Activated naive CD4-positive, alpha-beta T cell treated with anti-CD3 and anti-CD28 coated beads, Interleukin-2, amount 50 U/mL, for 72 hours (primary cell): Measurements from ENCODE around the gene NOL9. TPM values are rescaled to one million over a fixed set of nuclear protein-coding genes. Genes with fewer than 3 reads are reported as not detected.
"Not testable (repeated sequence)": the region's sequence is repeated elsewhere in the genome, so short reads cannot be mapped to it uniquely, and the experiment has no call there.

Source experiments
- ATAC-seq, 2 donors: fragments of 150-1000 bp; cut with Tn5 transposase; 2 replicates each; pipeline ENCODE4 v1.10.0; 2021; ENCODE audit warnings: mild to moderate bottlenecking in 2 of 2, moderate library complexity in 2 of 2
- DNase-seq, 2 donors: peaks; one replicate each; pipeline ENCODE4 v3.0.0; 2021 to 2022; ENCODE audit warnings: low spot score in 2 of 2
- H3K27ac Mint-ChIP-seq, 2 donors: one replicate each; pipeline ENCODE4 v1.8.0; 2022; ENCODE audit warnings: mild to moderate bottlenecking in 2 of 2, mixed read lengths in 2 of 2
- H3K36me3 Mint-ChIP-seq, 2 donors: one replicate each; pipeline ENCODE4 v1.8.0; 2022; ENCODE audit warnings: mixed read lengths in 2 of 2
- H3K9me3 Mint-ChIP-seq, 2 donors: one replicate each; pipeline ENCODE4 v1.8.0; 2022; ENCODE audit warnings: mixed read lengths in 2 of 2
- total RNA-seq, 2 donors: library from RNA; stranded (reverse); gene quantifications; one replicate each; pipeline ENCODE4 v1.2.3, GENCODE V29; 2022

The NOL9 gene
- total RNA-seq, 2 donors from 2014 or later, result 37.5 to 42.1 TPM

- no peaks in the 10 kb centered on the region for H3K36me3 Mint-ChIP-seq
- H3K9me3 Mint-ChIP-seq, result no peaks in the 10 kb centered on the region
- peak overlapping the region in 1 of 2 donors; percentile 14 for H3K27ac Mint-ChIP-seq
- ATAC-seq, result no peak
- no peak for DNase-seq
Measured at GRCh38 chr1:6494627-6495026, 59.7 kb downstream of the NOL9 start.

- H3K36me3 Mint-ChIP-seq, ATAC-seq, DNase-seq, H3K9me3 Mint-ChIP-seq, H3K27ac Mint-ChIP-seq: not testable (repeated sequence)
Measured at GRCh38 chr1:6493834-6494223, 60.5 kb downstream of the NOL9 start.

- H3K9me3 Mint-ChIP-seq, result no peaks in the 10 kb centered on the region
- H3K27ac Mint-ChIP-seq, result peak overlapping the region in 1 of 2 donors; percentile 63
- no peaks in the 10 kb centered on the region for H3K36me3 Mint-ChIP-seq
- ATAC-seq (no peak), DNase-seq (no peak)
Measured at GRCh38 chr1:6491966-6492365, 62.3 kb downstream of the NOL9 start.

DNA sequence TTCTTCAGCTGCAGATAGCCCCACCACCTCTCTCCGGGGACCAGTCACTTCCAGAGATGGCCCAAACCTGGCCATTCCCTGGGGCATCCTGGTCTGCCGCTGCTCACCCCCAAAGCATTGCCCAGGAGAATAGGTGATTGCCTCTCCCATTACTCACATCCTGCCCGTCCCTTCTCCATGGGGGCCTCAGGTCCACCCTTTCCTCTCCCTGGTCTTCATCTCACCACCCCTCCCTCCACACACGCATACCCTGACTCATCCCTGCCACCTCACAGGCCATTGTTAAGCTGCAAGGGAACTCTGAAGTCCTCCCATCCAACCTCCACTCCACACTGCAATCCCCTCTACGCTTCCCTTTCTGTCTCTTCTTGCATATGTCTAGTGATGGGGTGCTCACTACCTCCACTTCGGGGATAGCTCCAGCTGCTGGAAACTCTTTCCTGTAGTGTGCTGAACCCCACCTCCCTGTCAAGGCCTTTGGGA, 62.8 kb downstream of the NOL9 start, which contains the start of gene PLEKHG5:
Gene PLEKHG5 (minus strand): TSS at position 188 of the 483 bp plus-strand sequence. CDS start 14,096 bp downstream, outside the sequence.
- ATAC-seq (peak in 1 of 2 donors; percentile 48), DNase-seq (no peak)
- Mint-ChIP-seq H3K27ac (peak within 1 kb of the TSS; percentile 63 to 93), H3K36me3 (no peaks in the 10 kb centered on the region), H3K9me3 (no peaks in the 10 kb centered on the region)

- H3K27ac Mint-ChIP-seq, result peak overlapping the region; percentile 63 to 93
- H3K9me3 Mint-ChIP-seq, result no peaks in the 10 kb centered on the region
- H3K36me3 Mint-ChIP-seq, result no peaks in the 10 kb centered on the region
- no peak for DNase-seq
- ATAC-seq, result no peak
Measured at GRCh38 chr1:6491081-6491449, 63.2 kb downstream of the NOL9 start.

DNA sequence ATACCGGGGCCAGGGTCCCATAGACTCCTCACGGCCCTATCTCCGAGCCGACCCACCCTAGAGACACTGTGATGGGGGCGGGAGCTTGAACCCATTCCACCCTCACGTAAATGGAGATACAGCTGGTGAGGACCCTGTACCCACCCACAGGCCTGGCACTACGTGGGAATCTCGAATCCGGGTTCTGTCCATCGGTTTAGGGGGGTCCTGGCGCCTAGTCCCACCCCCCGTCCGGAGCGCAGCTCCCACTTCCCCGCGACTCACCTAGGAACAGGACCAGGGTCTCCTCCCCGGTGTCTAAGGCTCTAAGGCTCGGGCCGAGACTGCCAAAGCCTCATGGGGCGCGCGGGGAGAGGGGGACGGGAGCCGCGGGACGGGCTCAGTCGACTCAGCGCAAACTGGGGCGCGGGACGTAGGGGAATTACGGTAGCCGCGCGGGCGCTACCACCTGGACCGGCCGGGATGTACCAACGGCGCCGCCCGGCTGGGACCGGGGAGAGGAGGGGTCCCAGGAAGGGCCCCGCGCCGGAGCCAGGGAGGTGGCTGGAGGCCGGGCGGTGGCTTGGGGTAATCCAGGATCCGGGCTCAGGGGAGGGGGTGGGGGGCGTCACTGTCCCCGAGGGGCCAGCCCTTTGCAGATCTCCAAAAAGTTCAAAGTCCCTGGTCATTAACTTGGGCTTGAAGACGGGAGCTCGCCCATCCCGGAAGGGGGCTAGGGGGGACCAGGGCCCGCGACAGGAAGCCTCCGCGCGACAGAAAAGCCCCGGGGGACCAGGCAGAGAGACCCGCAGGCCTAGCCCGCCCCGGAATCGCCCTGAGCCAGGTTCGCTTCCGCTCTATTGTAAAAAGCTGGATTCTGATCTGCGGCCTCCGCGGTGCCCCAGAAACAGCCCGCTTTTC, 63.9 kb downstream of the NOL9 start:
- peak; percentile 70 to 72 for ATAC-seq
- no peaks in the 10 kb centered on the region for H3K36me3 Mint-ChIP-seq
- peak overlapping the region; percentile 63 to 93 for H3K27ac Mint-ChIP-seq
- no peaks in the 10 kb centered on the region for H3K9me3 Mint-ChIP-seq
- peak; percentile 75 for DNase-seq

DNA sequence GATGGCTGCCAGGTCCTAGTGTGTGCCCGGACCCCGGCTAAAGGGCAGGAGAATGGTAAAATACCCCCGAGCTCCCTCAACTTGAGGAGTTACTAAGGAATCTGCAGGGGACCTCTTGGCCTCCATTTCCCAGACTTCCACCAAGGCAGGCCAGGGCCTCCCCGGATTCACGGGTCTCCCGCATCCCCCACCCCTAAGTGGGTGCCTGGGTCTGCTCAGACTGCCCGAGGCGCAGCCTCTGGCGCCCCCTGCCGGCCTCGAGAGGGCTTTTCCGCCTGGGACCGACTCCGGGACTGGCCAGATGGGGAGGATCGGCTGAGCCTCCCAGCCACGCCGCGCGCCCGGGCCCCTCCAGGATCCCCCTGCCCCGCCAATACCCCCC, 64.5 kb downstream of the NOL9 start:
- DNase-seq (peak; percentile 83 to 91), ATAC-seq (peak; percentile 73 to 80)
- no peaks in the 10 kb centered on the region for H3K9me3 Mint-ChIP-seq
- H3K36me3 Mint-ChIP-seq, result no peaks in the 10 kb centered on the region
- peak overlapping the region; percentile 63 to 81 for H3K27ac Mint-ChIP-seq

- no peak overlapping the region for H3K27ac Mint-ChIP-seq
- H3K36me3 Mint-ChIP-seq, result no peaks in the 10 kb centered on the region
- no peak for ATAC-seq
Measured at GRCh38 chr1:6489383-6489765, 64.9 kb downstream of the NOL9 start.

GRCh38 chr1:6488602-6489382, 65.5 kb downstream of the NOL9 start:
- no peaks in the 10 kb centered on the region for H3K36me3 Mint-ChIP-seq
- DNase-seq, result no peak

More at GRCh38 chr1:6489383-6489765, 64.9 kb downstream of the NOL9 start:
- no peaks in the 10 kb centered on the region for H3K9me3 Mint-ChIP-seq
- DNase-seq, result no peak

GRCh38 chr1:6487804-6488484, 66.4 kb downstream of the NOL9 start:
- Mint-ChIP-seq H3K9me3 (no peaks in the 10 kb centered on the region), H3K36me3 (no peaks in the 10 kb centered on the region), H3K27ac (no peak overlapping the region)
- ATAC-seq (no peak), DNase-seq (no peak)

More at GRCh38 chr1:6488602-6489382, 65.5 kb downstream of the NOL9 start:
- ATAC-seq, result no peak
- no peaks in the 10 kb centered on the region for H3K9me3 Mint-ChIP-seq
- H3K27ac Mint-ChIP-seq, result no peak overlapping the region

GRCh38 chr1:6486433-6487011, 67.8 kb downstream of the NOL9 start:
- ATAC-seq (peak; percentile 61 to 75), DNase-seq (peak; percentile 76 to 92)
- Mint-ChIP-seq H3K27ac (no peak overlapping the region), H3K36me3 (no peaks in the 10 kb centered on the region), H3K9me3 (no peaks in the 10 kb centered on the region)

DNA sequence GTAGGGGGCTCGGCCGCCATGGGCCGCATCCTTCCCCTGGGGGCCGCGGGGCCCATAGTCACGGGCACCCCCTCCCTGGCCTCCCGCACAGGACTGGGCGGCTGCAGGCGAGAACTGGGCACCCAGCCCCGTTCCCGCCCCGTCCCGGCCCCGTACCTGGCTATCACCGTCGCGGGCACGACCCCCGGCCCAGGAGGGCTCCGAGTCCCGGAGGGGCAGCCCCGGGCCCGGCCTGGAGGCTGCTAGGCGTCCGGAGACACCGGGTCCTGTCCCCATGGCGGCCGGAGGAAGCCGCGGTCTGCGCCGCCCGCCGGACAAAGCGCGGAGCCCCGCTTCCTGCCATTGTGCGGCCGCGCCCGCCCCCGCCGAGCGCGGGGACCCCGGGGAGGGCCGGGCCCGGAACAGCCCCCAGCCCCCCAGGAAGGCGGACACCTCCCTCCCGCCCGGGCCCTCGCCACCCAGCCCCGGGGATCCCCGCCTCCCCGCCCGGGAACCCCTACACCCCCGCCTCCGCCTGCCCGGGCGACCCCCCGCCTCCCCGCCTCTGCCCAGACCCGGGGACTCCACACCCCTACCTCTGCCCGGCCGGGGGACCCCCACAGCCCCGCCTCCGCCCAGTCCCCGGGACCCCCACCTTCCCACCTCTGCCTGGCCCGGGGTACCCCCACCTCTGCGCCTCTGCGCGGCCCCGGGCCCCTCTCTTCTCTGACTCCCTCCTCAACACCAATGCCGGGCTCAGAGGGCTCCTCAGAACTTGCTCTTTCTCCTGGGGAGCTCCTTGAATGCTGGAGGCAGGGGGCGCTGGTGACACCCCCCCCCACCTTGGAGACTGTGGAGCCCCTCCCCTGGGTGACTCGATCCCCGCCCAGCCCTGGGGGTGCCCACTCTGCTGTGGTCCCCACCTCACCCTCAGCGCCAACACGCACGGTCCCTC, 68.9 kb downstream of the NOL9 start:
- Mint-ChIP-seq H3K36me3 (no peaks in the 10 kb centered on the region), H3K9me3 (no peaks in the 10 kb centered on the region), H3K27ac (no peak overlapping the region)
- ATAC-seq (no peak), DNase-seq (no peak)

DNA sequence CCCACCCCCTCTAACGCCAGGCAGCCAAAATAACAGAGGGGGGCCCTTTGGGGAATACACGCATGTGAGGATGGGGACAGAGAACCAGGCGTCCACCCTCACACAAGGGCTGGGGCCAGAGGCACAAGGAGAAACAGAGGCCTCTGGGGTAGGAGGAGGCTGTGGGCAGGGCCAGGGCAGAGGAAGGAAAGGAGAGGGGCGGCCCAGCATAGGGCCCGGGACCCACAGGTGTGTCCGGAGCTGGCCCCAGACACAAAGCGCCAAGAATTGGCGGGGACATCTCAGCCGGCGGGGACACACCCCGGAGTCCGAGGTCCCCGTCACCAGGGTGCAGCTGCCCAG, 69.5 kb downstream of the NOL9 start:
- DNase-seq (no peak), ATAC-seq (no peak)
- H3K36me3 Mint-ChIP-seq, result no peaks in the 10 kb centered on the region
- H3K27ac Mint-ChIP-seq, result no peak overlapping the region
- H3K9me3 Mint-ChIP-seq, result no peaks in the 10 kb centered on the region

DNA sequence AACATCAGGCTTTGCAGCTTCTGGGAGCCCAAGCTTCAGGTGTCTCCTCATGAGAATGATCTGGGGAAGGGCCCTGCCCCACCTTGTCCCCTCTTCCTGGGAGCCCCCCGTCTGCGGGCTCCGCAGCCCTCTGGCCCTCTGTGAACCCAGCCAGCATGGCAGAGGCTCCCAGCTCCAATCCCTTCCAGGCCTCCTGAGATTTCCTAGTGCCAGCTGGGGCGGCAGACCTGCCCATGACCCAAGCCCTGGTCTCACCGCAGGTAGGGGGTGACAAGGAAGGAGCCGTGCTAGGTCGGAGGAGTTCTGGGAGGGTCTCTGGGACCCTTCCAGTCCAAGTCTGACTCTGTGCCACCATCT, 70.6 kb downstream of the NOL9 start:
- ATAC-seq (no peak), DNase-seq (no peak)

DNA sequence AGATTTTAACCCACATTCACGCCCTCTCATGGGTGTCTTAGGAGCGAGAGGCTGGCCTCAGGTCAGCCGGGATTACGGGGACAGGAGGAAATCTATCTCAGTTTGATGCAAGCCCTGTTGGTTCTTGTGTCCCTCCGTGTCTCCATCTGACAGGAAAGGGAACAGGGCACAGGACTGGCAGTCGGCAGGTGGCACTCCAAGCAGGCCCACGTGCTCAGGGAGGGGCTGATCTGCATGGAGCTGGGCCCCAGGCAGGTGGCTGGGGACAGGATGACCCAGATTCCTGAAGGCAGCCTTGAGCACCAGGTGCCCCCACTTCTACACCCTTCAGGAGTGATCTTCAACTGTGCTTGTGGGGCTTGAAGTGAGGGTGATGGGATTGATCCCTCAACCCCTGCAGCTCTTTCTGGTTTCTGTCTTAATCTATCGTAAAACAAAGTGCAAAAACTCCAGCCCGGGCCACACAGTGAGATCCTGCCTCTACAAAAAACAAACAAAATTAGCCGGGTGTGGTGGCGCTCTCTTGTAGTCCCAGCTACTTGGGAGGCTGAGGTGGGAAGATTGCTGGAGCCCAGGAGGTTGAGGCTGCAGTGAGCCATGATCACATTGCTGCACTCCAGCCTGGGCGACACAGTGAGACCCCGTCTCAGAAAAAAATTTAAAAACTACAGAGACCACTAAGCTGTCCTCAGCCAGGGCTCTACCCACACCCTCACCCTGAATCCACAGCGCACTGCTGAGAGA, 71.1 kb downstream of the NOL9 start:
- Mint-ChIP-seq H3K36me3 (no peaks in the 10 kb centered on the region), H3K9me3 (no peaks in the 10 kb centered on the region), H3K27ac (no peak overlapping the region)
- DNase-seq, result no peak
- ATAC-seq, result no peak

More for the DNA sequence above, 70.6 kb downstream of the NOL9 start:
- H3K27ac Mint-ChIP-seq, result no peak overlapping the region
- H3K9me3 Mint-ChIP-seq, result no peaks in the 10 kb centered on the region
- H3K36me3 Mint-ChIP-seq, result no peaks in the 10 kb centered on the region
